Neural crest cell (in vitro differentiated cells): Measurements from ENCODE around the gene PPIF. TPM values are rescaled to one million over a fixed set of nuclear protein-coding genes. Genes with fewer than 3 reads are reported as not detected.

Experiments
- DNase-seq: peaks from one replicate; pipeline ENCODE4 v3.0.0; 2021; ENCODE audit warnings: low read depth, mixed read lengths, low spot score
- H3K27ac Mint-ChIP-seq: one replicate; pipeline ENCODE4 v1.8.0; 2021; ENCODE audit warnings: mild to moderate bottlenecking, mixed read lengths; ENCODE audit not compliant: unreplicated experiment
- H3K27me3 Mint-ChIP-seq: 2 replicates; pipeline ENCODE4 v1.8.0; 2021; ENCODE audit warnings: low read depth, mild to moderate bottlenecking, mixed read lengths
- H3K36me3 Mint-ChIP-seq: 2 replicates; pipeline ENCODE4 v1.8.0; 2021; ENCODE audit warnings: low read depth, mild to moderate bottlenecking, mixed read lengths
- H3K4me1 Mint-ChIP-seq: 2 replicates; pipeline ENCODE4 v1.8.0; 2021; ENCODE audit warnings: mixed read lengths
- H3K4me3 Mint-ChIP-seq: one replicate; pipeline ENCODE4 v1.8.0; 2021; ENCODE audit warnings: mild to moderate bottlenecking, mixed read lengths
- H3K9me3 Mint-ChIP-seq: 2 replicates; pipeline ENCODE4 v1.8.0; 2021; ENCODE audit warnings: mixed read lengths
- CTCF ChIP-seq: fragments of 200-600 bp; sonication (generic); conservative IDR thresholded peaks from 2 replicates; pipeline ENCODE4 v1.5.0; 2021; ENCODE audit warnings: antibody characterized with exemption, mild to moderate bottlenecking
- total RNA-seq: library from RNA; stranded (reverse); gene quantifications from 2 replicates; pipeline ENCODE4 v1.2.1, GENCODE V29; 2021

The PPIF gene
- total RNA-seq, 1 donor from 2014 or later = 76.8 TPM

- no peaks in the 10 kb centered on the region for H3K9me3 Mint-ChIP-seq
- H3K4me3 Mint-ChIP-seq = peak overlapping the region; percentile 72
- no peak for TF ChIP-seq CTCF
- no peak for DNase-seq
- H3K27ac Mint-ChIP-seq = peak overlapping the region; percentile 98
- peaks cover 80% of the 10 kb centered on the region for H3K4me1 Mint-ChIP-seq
- no peaks in the 10 kb centered on the region for H3K36me3 Mint-ChIP-seq
- H3K27me3 Mint-ChIP-seq = no peaks in the 10 kb centered on the region
Measured at GRCh38 chr10:79404231-79404609, 57.0 kb downstream of the PPIF start.

GRCh38 chr10:79404690-79405131 lies 57.4 kb downstream of the PPIF start:
- Mint-ChIP-seq H3K27me3 (no peaks in the 10 kb centered on the region), H3K36me3 (no peaks in the 10 kb centered on the region), H3K27ac (peak overlapping the region; percentile 91), H3K4me1 (peaks cover 79% of the 10 kb centered on the region), H3K9me3 (no peaks in the 10 kb centered on the region), H3K4me3 (peak overlapping the region; percentile 72)
- TF ChIP-seq CTCF = no peak
- no peak for DNase-seq

Other genes starting within 250 kb of the PPIF start
- 24.3 and 26.5 TPM in 2 replicates for gene ZCCHC24, start 98.2 kb downstream of the PPIF start, total RNA-seq
- 0.18 and 0.21 TPM in 2 replicates for gene EIF5AL1, start 165.1 kb downstream of the PPIF start, total RNA-seq
- gene SFTPA2, start 212.9 kb downstream of the PPIF start, total RNA-seq = not detected in 2 replicates